A673 (cell line): ENCODE data around the gene POMGNT2. TPM values are rescaled to one million over a fixed set of nuclear protein-coding genes. Genes with fewer than 3 reads are reported as not detected.

Experiments used
- BruUV-seq: library from RNA; stranded (reverse); fragments of 400-500 nt; replicated peaks from 2 replicates; lab custom pipeline; 2021; lab: Mats Ljungman, UMichigan
- CTCF ChIA-PET: fragments of 300-600 bp; sonication (Branson Sonifier 250); formaldehyde crosslinking; loops from one replicate; lab custom pipeline; 2022; ENCODE audit warnings: antibody characterized with exemption; lab: Charles Lee
- POLR2A ChIA-PET: fragments of 300-600 bp; sonication (Branson Sonifier 250); formaldehyde crosslinking; loops from one replicate; lab custom pipeline; 2022; ENCODE audit warnings: antibody characterized with exemption; ENCODE audit not compliant: low non-redundant PET; lab: Charles Lee
- DNase-seq: peaks from one replicate; pipeline ENCODE4 v3.0.0-alpha.2; 2015; ENCODE audit warnings: low spot score
- H3K27ac ChIP-seq: fragments of 200-600 bp; sonication (generic); 2 replicates; pipeline ENCODE4 v1.5.1; 2016; ENCODE audit warnings: mixed run types, low read depth, mild to moderate bottlenecking, mixed read lengths, antibody characterized with exemption, low read length; ENCODE audit not compliant: poor library complexity, severe bottlenecking
- H3K27me3 ChIP-seq: fragments of 200-600 bp; sonication (generic); replicated peaks from 2 replicates; pipeline ENCODE4 v1.6.1; 2017; ENCODE audit warnings: mixed run types, low read depth, mild to moderate bottlenecking, mixed read lengths, antibody characterized with exemption, low read length; ENCODE audit not compliant: insufficient read depth, poor library complexity
- H3K36me3 ChIP-seq: fragments of 200-600 bp; sonication (generic); 2 replicates; pipeline ENCODE4 v1.6.1; 2016; ENCODE audit warnings: mixed run types, mild to moderate bottlenecking, mixed read lengths, antibody characterized with exemption, low read length; ENCODE audit not compliant: insufficient read depth, poor library complexity, severe bottlenecking
- H3K4me1 ChIP-seq: fragments of 200-600 bp; sonication (generic); 2 replicates; pipeline ENCODE4 v1.6.1; 2017; ENCODE audit warnings: mixed run types, mild to moderate bottlenecking, mixed read lengths, antibody characterized with exemption, low read length; ENCODE audit not compliant: insufficient read depth, poor library complexity, severe bottlenecking
- H3K4me3 ChIP-seq: fragments of 200-600 bp; sonication (generic); 2 replicates; pipeline ENCODE4 v1.5.1; 2016; ENCODE audit warnings: low read depth, mixed run types, mild to moderate bottlenecking, mixed read lengths, low read length; ENCODE audit not compliant: poor library complexity, severe bottlenecking
- H3K9me3 ChIP-seq: fragments of 200-600 bp; sonication (generic); 2 replicates; pipeline ENCODE4 v1.6.1; 2016; ENCODE audit warnings: mixed run types, low read depth, mild to moderate bottlenecking, mixed read lengths, antibody characterized with exemption, low read length; ENCODE audit not compliant: poor library complexity, severe bottlenecking
- CTCF ChIP-seq: fragments of 300-800, 200-600 bp; sonication (generic); conservative IDR thresholded peaks from 2 replicates; pipeline ENCODE4 v1.5.1; 2017; ENCODE audit warnings: low read depth, mild to moderate bottlenecking, antibody characterized with exemption, low read length, moderate library complexity, mixed read lengths
- EZH2 ChIP-seq: fragments of 200-600 bp; sonication (generic); IDR thresholded peaks from 2 replicates; pipeline ENCODE4 v1.6.1; 2017; ENCODE audit warnings: borderline replicate concordance, low read depth, mild to moderate bottlenecking, mixed read lengths, antibody characterized with exemption, low read length; ENCODE audit not compliant: poor library complexity, severe bottlenecking
- intact Hi-C: fragments of 100-400 bp; cut with micrococcal nuclease; formaldehyde crosslinking; loops from one replicate; pipeline ENCODE4 v1.10.0; 2022; ENCODE audit not compliant: unreplicated experiment
- total RNA-seq: library from RNA; stranded (reverse); gene quantifications from 2 replicates; pipeline ENCODE4 v1.2.3, GENCODE V29; 2021

Gene POMGNT2
- total RNA-seq, 1 experiment from 2014 or later: 6.5 TPM

- H3K9me3 ChIP-seq: no peaks in the 10 kb centered on the region
- no peak for DNase-seq
- H3K4me1 ChIP-seq: no peaks in the 10 kb centered on the region
- intact Hi-C loops: no loop called here
- H3K27me3 ChIP-seq: no peaks in the 10 kb centered on the region
- H3K27ac ChIP-seq: no peak overlapping the region
- POLR2A ChIA-PET: no interaction called here
- TF ChIP-seq CTCF (no peak), EZH2 (no peak)
- H3K4me3 ChIP-seq: no peak overlapping the region
- BruUV-seq: no TSS peak
- CTCF ChIA-PET: no interaction called here
- H3K36me3 ChIP-seq: no peaks in the 10 kb centered on the region
Measured at GRCh38 chr3:43034200-43034599, 71.7 kb downstream of the POMGNT2 start.

- intact Hi-C loops: no loop called here
- no peaks in the 10 kb centered on the region for H3K9me3 ChIP-seq
- no peaks in the 10 kb centered on the region for H3K36me3 ChIP-seq
- no peak for TF ChIP-seq EZH2
- TF ChIP-seq CTCF: no peak
- POLR2A ChIA-PET: interaction anchor here (0.6 kb wide), 1 partner anchor 190 kb away, joined by 9 read pairs; no protein-coding TSS in a partner anchor
- no TSS peak for BruUV-seq
- H3K27me3 ChIP-seq: no peaks in the 10 kb centered on the region
- H3K27ac ChIP-seq: no peak overlapping the region
- no peaks in the 10 kb centered on the region for H3K4me1 ChIP-seq
- no peak overlapping the region for H3K4me3 ChIP-seq
- CTCF ChIA-PET: no interaction called here
- DNase-seq: no peak
Measured at GRCh38 chr3:43032646-43033628, 72.9 kb downstream of the POMGNT2 start.

- H3K4me1 ChIP-seq: no peaks in the 10 kb centered on the region
- ChIA-PET POLR2A (no interaction called here), CTCF (no interaction called here)
- intact Hi-C loops: no loop called here
- no peaks in the 10 kb centered on the region for H3K36me3 ChIP-seq
- no peaks in the 10 kb centered on the region for H3K27me3 ChIP-seq
- DNase-seq: no peak
- BruUV-seq: no TSS peak
- H3K9me3 ChIP-seq: no peaks in the 10 kb centered on the region
- H3K27ac ChIP-seq: no peak overlapping the region
- TF ChIP-seq CTCF (no peak), EZH2 (no peak)
- no peak overlapping the region for H3K4me3 ChIP-seq
Measured at GRCh38 chr3:43031889-43032545, 73.9 kb downstream of the POMGNT2 start.
